Measurements from ENCODE around the gene ZNF488. TPM values are rescaled to one million over a fixed set of nuclear protein-coding genes. Genes with fewer than 3 reads are reported as not detected.

The ZNF488 gene
- total and polyA plus RNA-seq, 3 experiments from 2014 or later, result 0.42 to 0.44 TPM; not detected in 1

DNA sequence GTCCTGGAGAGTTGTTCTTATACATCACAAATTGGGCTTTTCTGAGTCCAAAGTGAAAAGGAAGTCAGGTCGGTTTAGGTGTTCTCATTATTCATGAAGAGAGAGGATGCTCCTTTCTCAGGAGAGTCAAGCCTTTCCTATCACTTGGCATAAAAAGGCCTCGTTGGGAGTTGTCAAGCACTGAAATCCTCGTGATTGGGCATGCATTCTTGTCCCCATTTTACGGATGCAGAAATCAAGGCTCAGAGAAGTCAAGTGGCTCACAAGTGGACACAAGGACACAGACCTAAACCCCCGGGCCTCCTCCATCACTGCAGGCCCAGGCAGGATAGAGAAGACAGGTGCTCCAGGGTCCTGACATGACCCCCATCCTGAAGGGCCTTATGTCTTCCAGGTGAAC is 27.4 kb downstream of the ZNF488 start:
- no peak overlapping the region for H3K4me3 ChIP-seq (ENCODE audit: low read length)
- no peak for DNase-seq
- H3K27me3 Mint-ChIP-seq, result peaks cover 0 to 5% of the 10 kb centered on the region in 2 donors
- H3K27me3 ChIP-seq (ENCODE audit: insufficient read depth, low read length, poor library complexity, severe bottlenecking), result no peaks in the 10 kb centered on the region
- ChIA-PET POLR2A (no interaction called here), CTCF (interaction anchor here (0.8 kb wide), 1 partner anchor 16 kb away, joined by 3 read pairs; no protein-coding TSS in a partner anchor)
- no peaks in the 10 kb centered on the region for H3K9me3 ChIP-seq (ENCODE audit: low read length)
- H3K4me3 Mint-ChIP-seq, result no peak overlapping the region
- H3K27ac ChIP-seq (ENCODE audit: low read depth, low read length), result no peak overlapping the region
- no peaks in the 10 kb centered on the region for H3K9me3 Mint-ChIP-seq
- no peaks in the 10 kb centered on the region for H3K36me3 ChIP-seq (ENCODE audit: insufficient read depth, low read length)
- H3K36me3 Mint-ChIP-seq, result no peaks in the 10 kb centered on the region
- no peaks in the 10 kb centered on the region for H3K4me1 ChIP-seq (ENCODE audit: insufficient read depth, low read length)
- H3K27ac Mint-ChIP-seq, result no peak overlapping the region
- no peaks in the 10 kb centered on the region for H3K4me1 Mint-ChIP-seq

DNA sequence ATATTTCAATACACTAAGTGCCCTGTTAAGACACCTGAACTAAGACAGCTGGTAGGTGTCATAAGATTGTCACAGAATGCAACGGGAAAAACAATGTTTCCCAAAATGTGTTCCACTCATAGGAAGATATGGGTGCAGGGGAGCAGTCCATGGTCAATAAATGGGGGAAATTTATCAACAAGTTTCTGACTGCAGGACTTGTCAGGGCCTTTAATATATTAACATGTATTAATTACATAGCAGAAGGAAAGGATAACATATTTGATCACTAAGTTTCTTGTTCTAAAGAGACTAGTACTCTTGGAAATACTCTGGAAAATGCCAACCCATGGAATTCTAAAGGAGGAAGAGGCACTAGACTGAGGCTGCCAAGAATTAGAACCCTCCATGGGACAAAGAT is 29.2 kb downstream of the ZNF488 start:
- Mint-ChIP-seq H3K9me3 (no peaks in the 10 kb centered on the region), H3K4me3 (no peak overlapping the region), H3K27me3 (peaks cover 0 to 5% of the 10 kb centered on the region in 2 donors), H3K36me3 (no peaks in the 10 kb centered on the region), H3K4me1 (no peaks in the 10 kb centered on the region), H3K27ac (no peak overlapping the region)
- ChIA-PET CTCF (no interaction called here), POLR2A (no interaction called here)
- Histone ChIP-seq H3K4me1 (ENCODE audit: insufficient read depth, low read length) (no peaks in the 10 kb centered on the region), H3K4me3 (ENCODE audit: low read length) (no peak overlapping the region), H3K36me3 (ENCODE audit: insufficient read depth, low read length) (no peaks in the 10 kb centered on the region), H3K27me3 (ENCODE audit: insufficient read depth, low read length, poor library complexity, severe bottlenecking) (no peaks in the 10 kb centered on the region), H3K9me3 (ENCODE audit: low read length) (no peaks in the 10 kb centered on the region), H3K27ac (ENCODE audit: low read depth, low read length) (no peak overlapping the region)
- no peak for DNase-seq

DNA sequence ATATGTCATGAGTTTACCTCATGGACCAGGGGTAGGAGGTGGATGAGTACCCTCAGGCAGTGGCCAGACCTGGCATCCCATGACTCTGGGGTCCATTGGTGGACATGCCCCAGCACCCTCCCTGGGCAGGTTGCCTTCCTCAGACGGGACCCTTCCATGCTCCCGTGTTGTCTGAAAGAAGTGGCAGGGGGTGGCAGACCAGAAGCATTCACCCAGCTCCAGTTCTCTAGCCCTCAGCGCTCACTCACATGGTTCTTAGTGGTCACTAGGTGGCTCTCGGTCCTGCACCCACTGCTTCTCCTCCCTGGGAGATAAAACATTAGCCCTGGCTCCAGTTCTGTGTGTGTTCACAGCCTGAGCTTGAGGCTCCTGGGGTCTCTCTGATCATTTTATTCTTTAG is 29.9 kb downstream of the ZNF488 start:
- POLR2A ChIA-PET, result no interaction called here
- Mint-ChIP-seq H3K4me1 (no peaks in the 10 kb centered on the region), H3K9me3 (no peaks in the 10 kb centered on the region), H3K27ac (no peak overlapping the region), H3K4me3 (no peak overlapping the region), H3K36me3 (no peaks in the 10 kb centered on the region), H3K27me3 (peaks cover 0 to 2% of the 10 kb centered on the region in 2 donors)
- Histone ChIP-seq H3K9me3 (ENCODE audit: low read length) (no peaks in the 10 kb centered on the region), H3K36me3 (ENCODE audit: insufficient read depth, low read length) (no peaks in the 10 kb centered on the region), H3K27me3 (ENCODE audit: insufficient read depth, low read length, poor library complexity, severe bottlenecking) (no peaks in the 10 kb centered on the region), H3K4me1 (ENCODE audit: insufficient read depth, low read length) (no peaks in the 10 kb centered on the region), H3K27ac (ENCODE audit: low read depth, low read length) (no peak overlapping the region), H3K4me3 (ENCODE audit: low read length) (no peak overlapping the region)
- CTCF ChIA-PET, result no interaction called here
- no peak for DNase-seq

GRCh38 chr10:47353351-47353750 is 30.7 kb downstream of the ZNF488 start:
- Mint-ChIP-seq H3K9me3 (no peaks in the 10 kb centered on the region), H3K27me3 (no peaks in the 10 kb centered on the region), H3K4me1 (no peaks in the 10 kb centered on the region), H3K36me3 (no peaks in the 10 kb centered on the region), H3K27ac (no peak overlapping the region), H3K4me3 (no peak overlapping the region)
- H3K4me3 ChIP-seq (ENCODE audit: low read length), result no peak overlapping the region
- ChIA-PET POLR2A (no interaction called here), CTCF (no interaction called here)
- H3K36me3 ChIP-seq (ENCODE audit: insufficient read depth, low read length), result no peaks in the 10 kb centered on the region
- H3K27me3 ChIP-seq (ENCODE audit: insufficient read depth, low read length, poor library complexity, severe bottlenecking), result no peaks in the 10 kb centered on the region
- no peaks in the 10 kb centered on the region for H3K4me1 ChIP-seq (ENCODE audit: insufficient read depth, low read length)
- no peaks in the 10 kb centered on the region for H3K9me3 ChIP-seq (ENCODE audit: low read length)
- H3K27ac ChIP-seq (ENCODE audit: low read depth, low read length), result no peak overlapping the region
- no peak for DNase-seq

DNA sequence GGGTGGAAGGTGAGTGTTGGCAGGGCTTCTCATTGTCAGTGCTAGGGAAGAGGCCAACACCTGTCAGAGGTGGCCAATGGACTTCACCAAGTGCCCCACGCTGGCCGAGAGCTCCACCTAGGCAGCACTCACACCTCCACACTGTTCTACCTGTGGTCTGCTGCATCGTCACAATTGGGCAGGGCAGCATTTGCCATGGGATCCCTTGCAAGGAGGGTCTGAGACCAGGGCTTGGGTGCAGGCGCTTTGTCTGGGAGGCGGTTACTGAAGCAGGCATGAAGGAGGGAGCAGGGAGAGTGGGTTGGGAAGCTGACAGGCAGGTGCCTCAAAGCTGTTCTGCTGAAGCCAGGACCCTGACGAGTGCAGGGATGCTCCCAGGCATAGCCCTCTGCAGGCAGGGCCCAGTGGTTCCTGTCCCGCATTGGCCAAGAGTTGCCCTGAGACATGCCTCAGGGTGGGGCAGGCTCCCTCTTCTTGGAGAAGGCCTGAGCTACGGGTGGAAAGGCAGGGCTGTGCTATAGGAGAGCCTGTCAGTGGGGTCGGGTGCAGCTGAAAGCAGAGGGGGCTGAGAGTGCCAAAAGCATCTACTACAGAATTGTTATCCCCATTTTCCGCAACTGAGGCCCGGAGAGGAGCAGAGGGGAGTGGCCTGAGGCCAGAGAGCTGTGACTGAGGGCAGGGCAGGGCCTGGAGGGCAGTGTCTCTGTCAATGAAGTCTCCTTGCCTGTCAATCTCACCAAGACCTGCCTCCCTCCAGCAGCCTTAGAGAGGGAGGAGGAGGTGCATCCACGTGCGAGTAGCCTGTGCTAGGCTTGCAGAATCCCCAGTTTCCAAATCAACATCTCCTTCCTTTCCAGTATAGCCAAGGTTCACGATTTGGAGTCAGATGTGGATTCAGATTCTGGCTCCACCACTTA is 31.9 kb downstream of the ZNF488 start:
- Histone ChIP-seq H3K27me3 (ENCODE audit: insufficient read depth, low read length, poor library complexity, severe bottlenecking) (no peaks in the 10 kb centered on the region), H3K4me1 (ENCODE audit: insufficient read depth, low read length) (no peaks in the 10 kb centered on the region), H3K4me3 (ENCODE audit: low read length) (no peak overlapping the region), H3K27ac (ENCODE audit: low read depth, low read length) (no peak overlapping the region), H3K36me3 (ENCODE audit: insufficient read depth, low read length) (no peaks in the 10 kb centered on the region), H3K9me3 (ENCODE audit: low read length) (no peaks in the 10 kb centered on the region)
- Mint-ChIP-seq H3K9me3 (no peaks in the 10 kb centered on the region), H3K27ac (no peak overlapping the region), H3K4me3 (no peak overlapping the region), H3K4me1 (no peaks in the 10 kb centered on the region), H3K36me3 (no peaks in the 10 kb centered on the region), H3K27me3 (no peaks in the 10 kb centered on the region)
- CTCF ChIA-PET, result no interaction called here
- no peak for DNase-seq
- POLR2A ChIA-PET, result no interaction called here

DNA sequence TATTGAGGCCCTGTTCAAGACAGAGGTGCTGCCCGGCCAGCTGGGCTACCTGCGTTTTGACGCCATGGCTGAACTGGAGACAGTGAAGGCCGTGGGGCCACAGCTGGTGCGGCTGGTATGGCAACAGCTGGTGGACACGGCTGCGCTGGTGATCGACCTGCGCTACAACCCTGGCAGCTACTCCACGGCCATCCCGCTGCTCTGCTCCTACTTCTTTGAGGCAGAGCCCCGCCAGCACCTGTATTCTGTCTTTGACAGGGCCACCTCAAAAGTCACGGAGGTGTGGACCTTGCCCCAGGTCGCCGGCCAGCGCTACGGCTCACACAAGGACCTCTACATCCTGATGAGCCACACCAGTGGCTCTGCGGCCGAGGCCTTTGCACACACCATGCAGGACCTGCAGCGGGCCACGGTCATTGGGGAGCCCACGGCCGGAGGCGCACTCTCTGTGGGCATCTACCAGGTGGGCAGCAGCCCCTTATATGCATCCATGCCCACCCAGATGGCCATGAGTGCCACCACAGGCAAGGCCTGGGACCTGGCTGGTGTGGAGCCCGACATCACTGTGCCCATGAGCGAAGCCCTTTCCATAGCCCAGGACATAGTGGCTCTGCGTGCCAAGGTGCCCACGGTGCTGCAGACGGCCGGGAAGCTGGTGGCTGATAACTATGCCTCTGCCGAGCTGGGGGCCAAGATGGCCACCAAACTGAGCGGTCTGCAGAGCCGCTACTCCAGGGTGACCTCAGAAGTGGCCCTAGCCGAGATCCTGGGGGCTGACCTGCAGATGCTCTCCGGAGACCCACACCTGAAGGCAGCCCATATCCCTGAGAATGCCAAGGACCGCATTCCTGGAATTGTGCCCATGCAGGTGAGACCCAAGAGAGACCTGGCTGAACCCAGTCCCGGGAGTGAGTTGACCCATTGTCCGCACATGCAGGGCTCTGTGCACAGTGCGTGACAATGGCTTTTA is 33.1 kb downstream of the ZNF488 start:
- no peaks in the 10 kb centered on the region for H3K9me3 Mint-ChIP-seq
- Histone ChIP-seq H3K4me3 (ENCODE audit: low read length) (no peak overlapping the region), H3K27ac (ENCODE audit: low read depth, low read length) (no peak overlapping the region), H3K36me3 (ENCODE audit: insufficient read depth, low read length) (no peaks in the 10 kb centered on the region), H3K27me3 (ENCODE audit: insufficient read depth, low read length, poor library complexity, severe bottlenecking) (no peaks in the 10 kb centered on the region), H3K9me3 (ENCODE audit: low read length) (no peaks in the 10 kb centered on the region), H3K4me1 (ENCODE audit: insufficient read depth, low read length) (no peaks in the 10 kb centered on the region)
- no peaks in the 10 kb centered on the region for H3K36me3 Mint-ChIP-seq
- ChIA-PET POLR2A (no interaction called here), CTCF (no interaction called here)
- H3K27ac Mint-ChIP-seq, result no peak overlapping the region
- no peaks in the 10 kb centered on the region for H3K27me3 Mint-ChIP-seq
- no peak overlapping the region for H3K4me3 Mint-ChIP-seq
- H3K4me1 Mint-ChIP-seq, result no peaks in the 10 kb centered on the region
- no peak for DNase-seq

- H3K4me3 ChIP-seq (ENCODE audit: low read length), result no peak overlapping the region
- Mint-ChIP-seq H3K27me3 (no peaks in the 10 kb centered on the region), H3K27ac (no peak overlapping the region), H3K9me3 (no peaks in the 10 kb centered on the region), H3K4me3 (no peak overlapping the region), H3K36me3 (no peaks in the 10 kb centered on the region), H3K4me1 (no peaks in the 10 kb centered on the region)
- H3K9me3 ChIP-seq (ENCODE audit: low read length), result no peaks in the 10 kb centered on the region
- DNase-seq, result no peak
- H3K27me3 ChIP-seq (ENCODE audit: insufficient read depth, low read length, poor library complexity, severe bottlenecking), result no peaks in the 10 kb centered on the region
- no peak overlapping the region for H3K27ac ChIP-seq (ENCODE audit: low read depth, low read length)
- H3K36me3 ChIP-seq (ENCODE audit: insufficient read depth, low read length), result no peaks in the 10 kb centered on the region
- CTCF ChIA-PET, result no interaction called here
- POLR2A ChIA-PET, result no interaction called here
- H3K4me1 ChIP-seq (ENCODE audit: insufficient read depth, low read length), result no peaks in the 10 kb centered on the region
Measured at GRCh38 chr10:47349941-47350371, 34.1 kb downstream of the ZNF488 start.

DNA sequence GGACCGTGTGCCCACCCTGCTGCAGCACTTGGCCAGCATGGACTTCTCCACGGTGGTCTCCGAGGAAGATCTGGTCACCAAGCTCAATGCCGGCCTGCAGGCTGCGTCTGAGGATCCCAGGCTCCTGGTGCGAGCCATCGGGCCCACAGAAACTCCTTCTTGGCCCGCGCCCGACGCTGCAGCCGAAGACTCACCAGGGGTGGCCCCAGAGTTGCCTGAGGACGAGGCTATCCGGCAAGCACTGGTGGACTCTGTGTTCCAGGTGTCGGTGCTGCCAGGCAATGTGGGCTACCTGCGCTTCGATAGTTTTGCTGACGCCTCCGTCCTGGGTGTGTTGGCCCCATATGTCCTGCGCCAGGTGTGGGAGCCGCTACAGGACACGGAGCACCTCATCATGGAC is 34.6 kb downstream of the ZNF488 start:
- DNase-seq, result no peak
- no peaks in the 10 kb centered on the region for H3K9me3 Mint-ChIP-seq
- no peaks in the 10 kb centered on the region for H3K36me3 Mint-ChIP-seq
- H3K4me3 ChIP-seq (ENCODE audit: low read length), result no peak overlapping the region
- no peaks in the 10 kb centered on the region for H3K4me1 ChIP-seq (ENCODE audit: insufficient read depth, low read length)
- POLR2A ChIA-PET, result no interaction called here
- CTCF ChIA-PET, result no interaction called here
- H3K27me3 ChIP-seq (ENCODE audit: insufficient read depth, low read length, poor library complexity, severe bottlenecking), result no peaks in the 10 kb centered on the region
- H3K27me3 Mint-ChIP-seq, result no peaks in the 10 kb centered on the region
- H3K4me3 Mint-ChIP-seq, result no peak overlapping the region
- H3K36me3 ChIP-seq (ENCODE audit: insufficient read depth, low read length), result no peaks in the 10 kb centered on the region
- H3K9me3 ChIP-seq (ENCODE audit: low read length), result no peaks in the 10 kb centered on the region
- H3K27ac ChIP-seq (ENCODE audit: low read depth, low read length), result no peak overlapping the region
- no peak overlapping the region for H3K27ac Mint-ChIP-seq
- no peaks in the 10 kb centered on the region for H3K4me1 Mint-ChIP-seq
